ENCODE results near the gene KRTAP9-7.

DNA sequence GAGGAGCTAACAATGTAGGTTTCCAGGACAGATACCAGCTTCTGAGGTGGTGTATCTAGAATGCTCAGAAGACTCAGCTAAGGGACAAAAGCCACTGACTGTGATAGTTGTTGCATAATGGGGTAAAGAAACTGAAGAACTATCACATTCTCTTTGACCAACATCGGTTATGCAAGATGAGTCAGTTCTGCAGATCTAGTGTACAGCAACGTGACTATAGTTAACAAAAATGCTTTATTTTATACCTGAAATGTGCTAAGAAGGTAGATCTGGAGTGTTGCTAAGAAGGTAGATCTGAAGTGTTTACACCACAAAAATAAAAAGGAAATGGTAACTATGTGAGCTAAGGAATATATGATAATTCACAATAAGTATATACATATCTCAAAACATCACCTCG lies 7.8 kb upstream of the KRTAP9-7 start:
- TF ChIP-seq ZNF114 (CRISPR knock-in tag; IDR thresholded peaks at IDR 0.05): no peak
- TF ChIP-seq CTCF (conservative IDR thresholded peaks at IDR 0.05; ENCODE audit: low read depth in 2 of 2): no peak
- TF ChIP-seq EZH2phosphoT487 (IDR thresholded peaks at IDR 0.05; ENCODE audit: unreplicated experiment): no peak

All from GM23338 (cell line).